ENCODE measurements around the gene SYDE2. TPM values are rescaled to one million over a fixed set of nuclear protein-coding genes. Genes with fewer than 3 reads are reported as not detected.
A peak's percentile ranks its signal among the peaks of the same experiment; 100 is the strongest.

SYDE2 gene
- total and polyA plus RNA-seq, 9 of the 15 experiments (the other 6 are each of a cell fraction or from before 2014, with no cell fraction given): 0.39 to 8.7 (median 4.5) TPM

GRCh38 chr1:85245456-85245855 lies 44.6 kb upstream of the SYDE2 start (continued):
- TF ChIP-seq EZH2 (IDR thresholded peaks at IDR 0.05; ENCODE audit: borderline replicate concordance, low read depth, low read length): no peak
- no peak for TF ChIP-seq POLR2H (tag; IDR thresholded peaks at IDR 0.05; ENCODE audit: low read depth)
- no peak for TF ChIP-seq CEBPB (tag; IDR thresholded peaks at IDR 0.05)
- no peak for TF ChIP-seq MBD2 (IDR thresholded peaks at IDR 0.05; ENCODE audit: borderline replicate concordance, low read depth)
- no peak for TF ChIP-seq FOXA1 (IDR thresholded peaks at IDR 0.05; ENCODE audit: borderline replicate concordance)

- intact Hi-C loops (cut with micrococcal nuclease) (loop anchor here (5.0 kb wide), 1 partner anchor 42 kb away; the partner anchor contains the start of gene SYDE2), in situ Hi-C loops (cut with MboI) (loop anchor here (5.0 kb wide), 1 partner anchor 122 kb away; no protein-coding TSS in a partner anchor)
- Histone ChIP-seq H3K9ac (ENCODE audit: insufficient read depth in 1 of 2, low read depth in 2 of 2, low read length in 2 of 2) (peak overlapping the region; percentile 3 to 48; a peak in 2 of 4 replicates), H3K9me1 (ENCODE audit: control insufficient read depth, insufficient read depth, low read length) (no peaks in the 10 kb centered on the region), H2AFZ (ENCODE audit: low read depth, low read length) (peak overlapping the region; percentile 93), H3K4me1 (replicated peaks in 1 of 2; ENCODE audit: control insufficient read depth in 2 of 2, insufficient read depth in 2 of 2, low read length in 2 of 2) (peaks cover 0 to 24% of the 10 kb centered on the region in 2 experiments; a peak in 4 of 5 replicates), H3K27ac (ENCODE audit: extremely low read depth, low read depth, low read length) (peak overlapping the region; percentile 76), H3K4me3 (no peak overlapping the region), H3K27me3 (ENCODE audit: control insufficient read depth in 2 of 2, insufficient read depth in 2 of 2, low read length in 2 of 2) (no peaks in the 10 kb centered on the region), H3K79me2 (ENCODE audit: control insufficient read depth, insufficient read depth, low read length) (no peaks in the 10 kb centered on the region), H4K20me1 (replicated peaks; ENCODE audit: control insufficient read depth, insufficient read depth, low read length) (no peaks in the 10 kb centered on the region), H3K4me2 (ENCODE audit: insufficient read depth, low read length) (peak overlapping the region; percentile 51), H3K36me3 (ENCODE audit: control insufficient read depth, insufficient read depth, low read length) (no peaks in the 10 kb centered on the region), H3K9me3 (replicated peaks; ENCODE audit: control insufficient read depth, insufficient read depth, low read depth, low read length) (peaks cover 2% of the 10 kb centered on the region; the same call in 1 of the 2 replicates)
- CTCF ChIA-PET (ENCODE audit: low intra/inter-chr PET ratio): no interaction called here
- BruUV-seq (replicated peaks): no TSS peak
- DNase-seq (ENCODE audit: extremely low read depth in 1 of 4, low spot score in 3 of 4) (peak in 2 of 4 experiments; percentile 63 to 67), FAIRE-seq (peak; percentile 66), ATAC-seq (peak; percentile 90)
- POLR2A ChIA-PET: interaction anchor here (0.7 to 2.5 kb wide), 4 partner anchors 9 to 32 kb away, joined by 3 to 13 read pairs (median 3); partner anchors contain the start of gene BCL10
- WGBS (ENCODE audit: insufficient coverage, low coverage, missing lambda C conversion rate): 2% methylated on average over 4 of the region's 4 CpGs
- no peak for TF ChIP-seq TARDBP (IDR thresholded peaks at IDR 0.05)
- peak; percentile 54 for TF ChIP-seq ARID1B (IDR thresholded peaks at IDR 0.05)
- no peak for TF ChIP-seq RBFOX2 (IDR thresholded peaks at IDR 0.05; ENCODE audit: low read depth, low read length)
- no peak for TF ChIP-seq ZNF431 (CRISPR knock-in tag; IDR thresholded peaks at IDR 0.05)
- TF ChIP-seq SMAD4 (CRISPR knock-in tag; conservative IDR thresholded peaks at IDR 0.05): peak; percentile 84
- no peak for TF ChIP-seq MXD1 (CRISPR knock-in tag; IDR thresholded peaks at IDR 0.05; ENCODE audit: borderline replicate concordance, poor library complexity, severe bottlenecking)
- no peak for TF ChIP-seq MCM7 (IDR thresholded peaks at IDR 0.05)
- no peak for TF ChIP-seq NRF1 (conservative IDR thresholded peaks at IDR 0.05 in 1 of 2, IDR thresholded peaks at IDR 0.05 in 1 of 2)
- TF ChIP-seq RBM39 (optimal IDR thresholded peaks at IDR 0.05; ENCODE audit: low read depth, low read length): no peak
- TF ChIP-seq ATF6 (CRISPR knock-in tag; IDR thresholded peaks at IDR 0.05): no peak
- no peak for TF ChIP-seq CHD1 (IDR thresholded peaks at IDR 0.05; ENCODE audit: low read length)
- 0 out of 2 replicates have a peak, but pooled peaks have one; percentile 28 for TF ChIP-seq EP400 (IDR thresholded peaks at IDR 0.05)
Measured at GRCh38 chr1:85244271-85245061, 43.6 kb upstream of the SYDE2 start.
